Type B pancreatic cell (in vitro differentiated cells): Measurements from ENCODE around the gene METTL27. TPM values are rescaled to one million over a fixed set of nuclear protein-coding genes. Genes with fewer than 3 reads are reported as not detected.
"Not testable (repeated sequence)": the region's sequence is repeated elsewhere in the genome, so short reads cannot be mapped to it uniquely, and the experiment has no call there.

Experiments used
- DNase-seq: peaks from one replicate; pipeline ENCODE4 v3.0.0; 2021; ENCODE audit warnings: mixed read lengths; ENCODE audit not compliant: unreplicated experiment; ENCODE audit errors: extremely low spot score
- H3K27ac Mint-ChIP-seq: 2 replicates; pipeline ENCODE4 v1.8.0; 2021; ENCODE audit warnings: mild to moderate bottlenecking, mixed read lengths
- H3K27me3 Mint-ChIP-seq: 2 replicates; pipeline ENCODE4 v1.8.0; 2021; ENCODE audit warnings: mixed read lengths
- H3K36me3 Mint-ChIP-seq: 2 replicates; pipeline ENCODE4 v1.8.0; 2021; ENCODE audit warnings: mixed read lengths
- H3K4me1 Mint-ChIP-seq: one replicate; pipeline ENCODE4 v1.8.0; 2021; ENCODE audit warnings: mixed read lengths; ENCODE audit not compliant: unreplicated experiment
- H3K4me3 Mint-ChIP-seq: 2 replicates; pipeline ENCODE4 v1.8.0; 2021; ENCODE audit warnings: mild to moderate bottlenecking, mixed read lengths
- H3K9me3 Mint-ChIP-seq: 2 replicates; pipeline ENCODE4 v1.8.0; 2021; ENCODE audit warnings: mixed read lengths
- total RNA-seq: library from RNA; stranded (reverse); gene quantifications from 2 replicates; pipeline ENCODE4 v1.2.1, GENCODE V29; 2021; ENCODE audit warnings: low replicate concordance
- TF ChIP-seq, protein P1 (sequence below): fragments of 200-600 bp; sonication (generic); conservative IDR thresholded peaks from 2 replicates; pipeline ENCODE4 v1.5.0; 2021; ENCODE audit warnings: antibody characterized with exemption, mild to moderate bottlenecking

The METTL27 gene
- total RNA-seq, 1 donor from 2014 or later: 11.5 TPM

DNA sequence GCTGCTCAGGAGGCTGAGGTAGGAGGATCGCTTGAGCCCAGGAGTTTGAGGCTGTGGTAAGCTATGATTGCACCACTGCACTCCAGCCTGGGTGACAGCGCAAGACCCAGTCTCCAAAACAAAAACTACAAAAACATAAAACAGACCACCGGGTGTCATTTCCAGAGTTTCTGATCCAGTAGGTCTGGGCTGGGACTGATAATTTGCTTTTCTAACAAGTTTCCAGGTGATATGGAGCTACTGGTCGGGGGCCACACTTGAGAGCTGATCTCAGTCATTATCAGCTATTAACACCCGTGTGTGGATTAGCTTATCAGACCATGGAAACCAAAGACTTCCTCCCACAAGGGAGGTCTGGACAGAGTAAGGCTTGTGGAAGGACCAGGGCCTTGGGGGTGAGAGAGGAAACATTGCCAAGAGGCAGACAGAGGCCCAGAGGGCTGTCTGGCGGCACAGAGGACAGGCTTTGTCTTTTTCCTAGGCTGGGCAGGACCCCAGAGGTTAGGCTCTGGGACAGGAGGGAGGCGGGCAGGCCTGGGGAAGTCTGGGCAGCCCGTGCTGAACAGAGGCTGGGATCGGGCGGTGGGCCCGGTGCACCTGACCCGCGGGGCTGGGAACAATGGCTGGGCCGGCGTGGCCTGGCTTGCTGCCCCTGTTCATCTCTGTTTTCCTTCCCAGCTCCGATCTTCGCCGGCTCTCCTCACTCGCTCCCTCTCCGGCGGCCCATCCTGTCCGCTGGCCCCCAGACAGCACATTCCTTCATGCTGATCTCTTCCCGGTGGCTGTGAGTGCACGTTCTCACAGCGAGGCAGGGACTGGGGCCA is 43.9 kb upstream of the METTL27 start:
- Mint-ChIP-seq H3K9me3 (no peaks in the 10 kb centered on the region), H3K4me1 (peaks cover 5% of the 10 kb centered on the region), H3K27ac (no peak overlapping the region), H3K27me3 (peaks cover 11% of the 10 kb centered on the region), H3K36me3 (no peaks in the 10 kb centered on the region), H3K4me3 (no peak overlapping the region)
- TF ChIP-seq, protein P1, sequence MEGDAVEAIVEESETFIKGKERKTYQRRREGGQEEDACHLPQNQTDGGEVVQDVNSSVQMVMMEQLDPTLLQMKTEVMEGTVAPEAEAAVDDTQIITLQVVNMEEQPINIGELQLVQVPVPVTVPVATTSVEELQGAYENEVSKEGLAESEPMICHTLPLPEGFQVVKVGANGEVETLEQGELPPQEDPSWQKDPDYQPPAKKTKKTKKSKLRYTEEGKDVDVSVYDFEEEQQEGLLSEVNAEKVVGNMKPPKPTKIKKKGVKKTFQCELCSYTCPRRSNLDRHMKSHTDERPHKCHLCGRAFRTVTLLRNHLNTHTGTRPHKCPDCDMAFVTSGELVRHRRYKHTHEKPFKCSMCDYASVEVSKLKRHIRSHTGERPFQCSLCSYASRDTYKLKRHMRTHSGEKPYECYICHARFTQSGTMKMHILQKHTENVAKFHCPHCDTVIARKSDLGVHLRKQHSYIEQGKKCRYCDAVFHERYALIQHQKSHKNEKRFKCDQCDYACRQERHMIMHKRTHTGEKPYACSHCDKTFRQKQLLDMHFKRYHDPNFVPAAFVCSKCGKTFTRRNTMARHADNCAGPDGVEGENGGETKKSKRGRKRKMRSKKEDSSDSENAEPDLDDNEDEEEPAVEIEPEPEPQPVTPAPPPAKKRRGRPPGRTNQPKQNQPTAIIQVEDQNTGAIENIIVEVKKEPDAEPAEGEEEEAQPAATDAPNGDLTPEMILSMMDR: no peak
- no peak for DNase-seq

DNA sequence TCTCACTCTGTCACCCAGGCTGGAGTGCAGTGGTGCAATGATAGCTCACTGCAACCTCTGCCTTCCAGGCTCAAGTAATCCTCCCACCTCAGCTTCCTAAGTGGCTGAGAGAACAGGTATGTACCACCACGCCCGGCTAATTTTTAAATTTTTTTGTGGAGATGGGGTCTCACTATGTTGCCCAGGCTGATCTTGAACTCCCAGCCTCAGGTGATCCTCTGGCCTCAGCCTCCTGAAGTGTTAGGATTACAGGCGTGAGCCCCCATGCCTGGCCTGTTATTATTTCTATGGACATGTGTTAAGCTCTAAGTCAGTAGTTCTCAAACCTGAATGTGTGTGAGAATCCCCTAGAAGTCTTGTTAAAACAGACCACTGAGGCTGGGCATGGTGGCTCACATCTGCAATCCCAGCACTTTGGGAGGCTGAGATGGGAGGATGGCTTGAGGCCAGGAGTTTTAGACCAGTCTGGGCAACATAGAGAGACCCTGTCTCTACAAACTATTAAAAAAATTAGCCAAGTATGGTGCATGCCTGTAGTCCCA is 43.2 kb upstream of the METTL27 start:
- H3K36me3 Mint-ChIP-seq: no peaks in the 10 kb centered on the region
- peaks cover 6% of the 10 kb centered on the region for H3K4me1 Mint-ChIP-seq
- H3K9me3 Mint-ChIP-seq: no peaks in the 10 kb centered on the region
- TF ChIP-seq, protein P1: no peak
- peaks cover 12% of the 10 kb centered on the region for H3K27me3 Mint-ChIP-seq
- H3K4me3 Mint-ChIP-seq: no peak overlapping the region
- no peak for DNase-seq
- no peak overlapping the region for H3K27ac Mint-ChIP-seq

DNA sequence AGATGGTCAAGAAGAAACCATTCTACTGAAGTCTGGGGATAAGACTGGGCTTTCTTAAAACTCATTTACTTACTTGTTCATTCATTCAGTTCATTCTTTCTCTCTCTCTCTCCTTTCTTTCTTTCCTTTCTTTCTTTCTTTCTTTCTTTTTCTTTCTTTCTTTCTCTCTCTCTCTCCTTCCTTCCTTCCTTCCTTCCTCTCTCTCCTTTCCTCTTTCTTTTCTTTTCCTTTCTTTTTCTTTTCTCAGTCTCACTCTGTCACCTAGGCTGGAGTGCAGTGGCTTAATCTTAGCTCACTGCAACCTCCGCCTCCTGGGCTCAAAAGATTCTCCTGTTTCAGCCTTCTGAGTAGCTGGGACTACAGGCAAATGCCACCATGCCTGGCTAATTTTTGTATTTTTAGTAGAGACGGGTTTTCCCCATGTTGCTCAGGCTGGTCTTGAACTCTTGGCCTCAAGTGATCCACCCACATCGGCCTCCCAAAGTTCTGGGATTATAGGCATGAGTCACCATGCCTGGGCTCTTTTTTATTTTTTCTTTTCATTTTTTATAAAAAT is 42.6 kb upstream of the METTL27 start:
- not testable (repeated sequence) for H3K36me3 Mint-ChIP-seq, H3K27ac Mint-ChIP-seq, H3K4me3 Mint-ChIP-seq, DNase-seq, H3K9me3 Mint-ChIP-seq
- Mint-ChIP-seq H3K27me3 (peaks cover 15% of the 10 kb centered on the region), H3K4me1 (peaks cover 12% of the 10 kb centered on the region)

DNA sequence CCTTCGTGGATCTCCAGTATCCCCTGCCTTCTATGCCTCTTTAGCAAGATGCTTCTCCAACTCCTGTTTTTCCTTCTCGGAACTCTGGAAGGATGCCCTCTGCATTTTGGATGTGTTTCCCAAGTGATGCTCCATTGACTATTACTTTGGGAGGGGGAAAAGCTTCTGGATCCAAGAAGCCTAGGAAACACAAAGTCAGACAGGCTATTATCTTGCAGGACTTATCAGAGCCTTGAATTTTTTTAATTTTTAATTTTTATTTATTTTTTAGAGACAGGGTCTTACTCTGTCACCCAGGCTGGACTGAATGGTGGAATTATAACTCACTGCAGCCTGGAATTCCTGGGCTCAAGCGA is 39.7 kb upstream of the METTL27 start:
- Mint-ChIP-seq H3K27me3 (peaks cover 7% of the 10 kb centered on the region), H3K27ac (no peak overlapping the region)

GRCh38 chr7:73881352-73882046 is 39.2 kb upstream of the METTL27 start:
- H3K9me3 Mint-ChIP-seq: no peaks in the 10 kb centered on the region
- H3K4me1 Mint-ChIP-seq: peaks cover 17% of the 10 kb centered on the region
- H3K27ac Mint-ChIP-seq: no peak overlapping the region

More for the DNA sequence above, 39.7 kb upstream of the METTL27 start:
- H3K4me3 Mint-ChIP-seq: no peak overlapping the region
- no peak for DNase-seq
- TF ChIP-seq, protein P1: no peak
- H3K4me1 Mint-ChIP-seq: peaks cover 17% of the 10 kb centered on the region
- no peaks in the 10 kb centered on the region for H3K9me3 Mint-ChIP-seq
- no peaks in the 10 kb centered on the region for H3K36me3 Mint-ChIP-seq

More at GRCh38 chr7:73881352-73882046, 39.2 kb upstream of the METTL27 start:
- TF ChIP-seq, protein P1: no peak
- DNase-seq: no peak
- Mint-ChIP-seq H3K27me3 (peaks cover 7% of the 10 kb centered on the region), H3K36me3 (no peaks in the 10 kb centered on the region), H3K4me3 (no peak overlapping the region)
